T-helper 2 cell (primary cell): ENCODE measurements around the gene CAPZB.

Experiments
- DNase-seq, 5 experiments: peaks; one replicate each; pipeline versions ENCODE4 v3.0.0 to v3.0.0-alpha.2; 2012 to 2022

The CAPZB gene

DNA sequence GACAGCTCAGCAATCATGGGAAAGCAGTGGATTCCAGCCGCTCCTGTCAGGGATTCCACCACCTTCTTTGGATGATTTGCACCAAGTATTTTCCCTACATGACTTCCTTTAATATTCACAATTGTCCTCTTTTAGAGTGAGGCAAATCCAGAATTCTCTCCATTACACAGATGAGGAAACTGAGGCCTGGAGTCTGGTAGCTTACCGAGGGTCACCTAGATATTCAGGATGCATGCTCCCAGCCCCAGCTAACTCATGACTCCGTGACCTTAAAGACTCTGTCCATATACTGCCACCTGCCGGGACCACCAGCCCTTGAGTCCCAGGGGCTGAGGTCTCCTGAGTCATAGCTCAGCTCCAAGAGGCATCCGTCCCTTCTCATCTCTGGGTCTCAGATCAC is 80.6 kb downstream of the CAPZB start:
- DNase-seq, result no peak

- no peak for DNase-seq
Measured at GRCh38 chr1:19403256-19403655, 82.1 kb downstream of the CAPZB start.

DNA sequence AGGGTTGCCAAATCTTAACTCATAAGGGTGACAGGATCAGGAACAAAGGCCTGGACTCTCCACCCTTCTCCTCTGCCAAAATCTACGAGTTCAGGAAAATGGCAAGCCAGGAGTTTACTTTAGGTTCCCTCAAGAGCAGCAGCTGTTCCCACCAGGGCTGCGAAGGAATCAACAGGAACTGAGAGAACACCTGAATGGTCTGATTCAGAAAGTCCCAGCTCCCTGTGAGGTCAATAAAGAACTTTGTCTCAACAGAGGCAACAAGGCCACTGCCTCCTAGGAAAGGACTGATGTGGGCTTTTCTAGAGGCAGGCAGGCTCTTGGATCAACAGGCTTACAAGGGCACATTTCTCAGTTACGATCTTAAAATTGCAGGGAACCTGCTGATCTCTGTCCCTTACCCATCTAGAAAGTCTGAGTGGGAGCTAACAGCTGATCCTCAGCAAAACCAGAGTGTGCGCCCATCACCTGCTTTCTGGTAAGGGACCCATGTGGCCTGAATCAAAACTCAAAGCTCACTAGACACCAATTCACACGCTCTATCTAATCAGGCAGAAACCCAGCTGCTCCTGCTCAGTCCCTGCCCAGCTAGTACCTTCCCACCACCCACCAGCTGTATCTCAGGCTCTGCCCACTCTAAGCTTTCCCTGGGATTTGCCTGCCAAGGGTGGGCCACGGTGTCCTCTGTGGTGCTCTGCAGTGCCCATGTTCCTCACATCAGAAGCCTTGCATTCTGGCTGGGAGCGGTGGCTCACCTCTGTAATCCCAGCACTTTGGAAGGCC is 83.1 kb downstream of the CAPZB start:
- DNase-seq, result no peak

- DNase-seq, result no peak
Measured at GRCh38 chr1:19401535-19401889, 83.8 kb downstream of the CAPZB start.

DNA sequence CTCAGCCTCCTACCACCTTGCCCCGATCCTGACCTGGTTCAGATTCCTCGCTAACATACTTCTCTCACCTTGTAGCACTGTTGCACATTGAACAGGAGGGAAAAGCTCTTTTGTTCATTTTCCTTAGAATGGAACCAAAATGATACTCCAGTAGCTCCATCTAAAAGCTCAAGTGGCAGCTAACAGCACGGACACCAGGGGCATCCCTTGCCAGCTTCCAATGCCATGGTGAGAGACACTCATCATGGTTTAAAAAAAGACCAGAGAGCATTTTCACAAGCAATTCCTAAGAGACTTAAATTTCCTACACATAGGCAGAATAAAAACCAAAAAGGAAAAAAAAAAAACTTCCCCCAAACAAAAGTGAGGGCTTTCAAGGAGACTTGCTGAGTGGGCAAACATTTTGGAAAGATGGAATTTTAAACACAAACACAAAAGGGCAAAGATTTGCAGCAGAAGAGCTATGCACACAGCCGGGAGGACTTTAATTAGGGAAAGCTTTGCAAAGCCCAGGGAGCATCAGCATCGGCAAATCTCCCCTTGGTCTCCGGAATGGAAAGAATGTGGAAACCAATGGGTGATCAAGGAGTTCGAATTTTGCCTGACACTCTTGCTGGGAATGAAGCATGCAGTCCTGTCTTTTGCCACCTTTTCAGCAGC is 84.3 kb downstream of the CAPZB start:
- no peak for DNase-seq

GRCh38 chr1:19400192-19400611 is 85.1 kb downstream of the CAPZB start:
- DNase-seq, result no peak

- DNase-seq, result peak in 1 of 5 experiments; percentile 9
Measured at GRCh38 chr1:19398309-19398760, 87.0 kb downstream of the CAPZB start.

GRCh38 chr1:19397217-19397945 is 88.0 kb downstream of the CAPZB start:
- no peak for DNase-seq

DNA sequence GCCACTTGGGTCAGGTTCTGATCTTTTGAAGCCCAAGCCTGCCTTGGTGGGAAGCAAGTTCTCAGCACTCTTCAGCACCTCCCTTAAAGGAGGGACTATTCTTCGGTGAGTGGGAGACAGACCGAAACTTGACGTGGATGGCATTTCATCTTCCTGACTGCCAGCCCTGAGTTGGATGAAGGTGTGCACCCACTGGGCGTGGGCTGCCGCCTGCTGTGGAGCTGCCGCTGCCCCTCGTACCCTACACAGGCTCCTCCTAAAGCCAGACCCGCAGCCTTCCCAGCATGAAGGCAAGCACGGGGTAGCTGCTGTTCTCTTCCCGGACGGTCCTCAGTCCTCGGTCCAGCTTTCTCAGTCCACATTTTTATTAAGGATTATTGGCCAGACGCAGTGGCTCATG is 89.1 kb downstream of the CAPZB start:
- DNase-seq, result no peak

- DNase-seq, result no peak
Measured at GRCh38 chr1:19395678-19396192, 89.6 kb downstream of the CAPZB start.

DNA sequence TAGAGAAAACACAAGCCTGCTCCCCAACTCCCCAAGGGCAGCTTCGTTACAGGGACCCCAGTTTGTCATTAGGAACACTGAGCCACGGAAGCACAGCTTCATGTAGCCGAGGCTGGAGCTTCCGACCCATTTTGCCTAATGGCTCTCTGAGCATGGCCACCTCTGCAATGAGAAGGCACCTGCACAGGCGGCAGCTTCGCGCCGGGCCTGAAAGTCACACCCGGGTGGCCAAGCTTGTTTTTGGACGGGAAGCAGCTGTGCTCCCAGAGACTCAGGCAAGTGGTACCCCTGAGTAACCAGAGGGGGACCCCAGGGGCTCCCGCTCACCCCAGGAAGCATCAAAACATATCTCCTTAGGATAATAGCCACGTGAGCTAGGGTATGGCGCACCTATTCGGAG is 92.3 kb downstream of the CAPZB start:
- no peak for DNase-seq

DNA sequence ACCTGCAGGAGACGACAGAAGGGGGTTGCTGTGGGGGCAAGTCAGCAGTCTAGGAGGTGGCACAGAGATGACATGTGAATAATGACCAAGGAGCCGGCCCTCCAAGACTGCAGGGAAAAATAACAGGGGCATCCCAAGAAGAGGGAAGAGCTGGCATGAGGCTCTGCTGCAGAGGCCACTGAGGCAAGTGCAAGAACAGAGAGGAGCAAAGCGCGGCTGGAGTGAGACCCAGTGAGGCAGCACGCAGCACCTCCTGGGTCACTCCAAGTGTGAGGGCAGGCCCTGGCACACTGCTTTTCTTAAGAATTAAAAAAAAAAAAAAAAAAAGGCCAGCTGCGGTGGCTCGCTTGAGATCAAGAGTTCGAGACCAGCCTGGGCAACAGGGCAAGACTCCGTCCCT is 93.1 kb downstream of the CAPZB start:
- DNase-seq, result peak in 1 of 5 experiments; percentile 24

DNA sequence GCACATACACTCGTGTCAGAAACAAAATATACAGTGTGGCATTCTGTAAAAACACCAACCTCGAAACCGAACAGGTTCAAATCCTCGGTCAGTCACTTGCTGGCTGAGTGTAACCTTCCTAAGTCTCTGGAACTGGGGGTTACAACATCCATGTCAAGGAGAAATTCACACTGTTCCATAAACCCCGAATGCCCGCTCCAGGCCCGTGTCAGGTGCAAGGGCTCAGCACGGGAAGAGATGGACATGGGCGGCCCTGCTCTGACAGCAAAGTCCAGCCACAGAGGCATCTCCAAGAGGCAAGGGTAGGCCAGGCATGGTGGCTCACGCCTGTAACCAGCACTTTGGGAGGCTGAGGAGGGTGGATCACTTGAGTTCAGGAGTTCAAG is 93.8 kb downstream of the CAPZB start:
- DNase-seq, result no peak

DNA sequence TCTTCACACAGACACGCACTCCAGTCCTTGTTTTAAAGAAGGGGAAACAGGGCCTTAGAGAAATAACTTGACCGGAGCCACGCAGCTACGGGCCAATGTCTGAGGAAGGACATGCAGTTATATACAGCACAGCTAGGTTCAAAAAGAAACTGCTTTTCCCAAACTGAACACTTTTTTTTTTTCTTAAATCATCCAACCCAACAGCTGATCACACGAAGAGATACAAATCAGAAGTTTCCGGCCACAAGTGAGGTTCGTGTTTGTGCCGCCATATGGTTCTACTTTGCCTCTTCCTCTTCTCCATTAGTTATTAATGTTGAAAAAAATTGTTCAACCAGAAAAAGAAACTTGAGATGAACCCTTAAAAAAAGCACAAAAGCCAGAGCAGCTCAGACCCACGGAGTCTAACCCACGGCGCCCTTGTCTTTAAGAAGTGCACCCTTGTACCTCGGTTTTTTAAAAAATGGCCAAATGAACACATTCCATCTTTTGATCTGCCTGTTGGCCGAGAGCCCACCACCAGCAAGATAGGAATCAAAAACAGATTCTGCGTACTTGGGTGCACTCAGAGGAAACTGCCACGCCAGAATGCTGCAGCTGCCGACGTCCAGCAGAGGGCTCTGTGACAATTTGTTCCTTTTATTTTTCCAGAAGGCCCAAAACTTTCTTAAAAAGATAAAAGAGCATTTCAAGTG is 94.3 kb downstream of the CAPZB start:
- DNase-seq, result peak in 4 of 5 experiments; percentile 45 to 94 (median 66)

DNA sequence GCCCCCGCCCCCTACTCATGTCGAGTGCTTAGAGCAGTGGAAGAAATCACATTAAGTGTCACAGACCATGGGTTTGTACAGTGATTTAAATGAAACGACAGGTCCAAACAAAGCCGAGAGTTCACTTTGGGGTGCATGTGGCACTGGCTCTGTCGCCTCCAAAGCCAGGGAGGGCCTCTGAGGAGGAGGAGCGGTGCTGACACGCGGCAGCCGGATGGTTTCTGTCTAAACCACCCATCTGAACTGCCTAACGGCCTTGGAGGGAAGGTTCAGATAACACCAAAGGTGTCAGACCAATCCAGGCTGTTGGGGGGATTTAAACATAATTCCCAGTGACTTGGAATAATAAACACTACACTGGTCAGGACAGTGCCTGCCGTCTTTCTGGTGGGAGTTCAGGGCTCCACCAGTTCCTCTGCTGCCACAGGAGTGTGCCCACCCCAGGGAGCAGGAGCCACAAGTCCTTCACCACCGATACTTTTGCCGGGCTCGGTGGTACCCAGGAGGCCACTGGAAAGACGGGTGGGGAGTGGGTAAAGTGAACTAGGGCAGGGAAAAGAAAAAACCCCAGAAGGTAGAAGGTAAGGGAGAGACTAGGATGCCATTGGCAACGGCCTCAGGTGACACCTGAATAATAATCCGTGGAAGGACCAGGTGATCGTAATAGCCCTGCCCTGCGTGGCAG is 95.0 kb downstream of the CAPZB start:
- no peak for DNase-seq

- no peak for DNase-seq
Measured at GRCh38 chr1:19388980-19389379, 96.4 kb downstream of the CAPZB start.

DNA sequence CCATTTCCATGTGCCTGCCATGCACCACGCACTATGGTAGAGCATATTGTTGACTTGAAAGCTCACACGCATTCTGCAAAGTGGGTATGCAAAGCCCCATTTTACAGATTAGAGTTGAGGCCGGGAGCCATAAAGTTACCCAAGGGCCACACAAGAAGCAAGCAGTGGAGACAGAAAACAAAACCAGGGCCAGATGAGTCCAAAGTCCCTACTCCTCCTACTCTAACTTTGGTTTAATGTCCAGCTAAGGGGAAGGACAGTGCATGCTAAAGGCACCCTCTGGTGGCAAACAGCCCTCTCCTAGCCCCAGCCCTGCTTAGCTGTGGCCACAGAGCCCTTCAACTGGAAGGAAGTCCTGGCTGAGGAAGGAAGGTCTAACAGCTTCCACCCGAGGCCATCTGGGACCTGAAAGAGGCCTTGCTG is 98.3 kb downstream of the CAPZB start:
- no peak for DNase-seq

DNA sequence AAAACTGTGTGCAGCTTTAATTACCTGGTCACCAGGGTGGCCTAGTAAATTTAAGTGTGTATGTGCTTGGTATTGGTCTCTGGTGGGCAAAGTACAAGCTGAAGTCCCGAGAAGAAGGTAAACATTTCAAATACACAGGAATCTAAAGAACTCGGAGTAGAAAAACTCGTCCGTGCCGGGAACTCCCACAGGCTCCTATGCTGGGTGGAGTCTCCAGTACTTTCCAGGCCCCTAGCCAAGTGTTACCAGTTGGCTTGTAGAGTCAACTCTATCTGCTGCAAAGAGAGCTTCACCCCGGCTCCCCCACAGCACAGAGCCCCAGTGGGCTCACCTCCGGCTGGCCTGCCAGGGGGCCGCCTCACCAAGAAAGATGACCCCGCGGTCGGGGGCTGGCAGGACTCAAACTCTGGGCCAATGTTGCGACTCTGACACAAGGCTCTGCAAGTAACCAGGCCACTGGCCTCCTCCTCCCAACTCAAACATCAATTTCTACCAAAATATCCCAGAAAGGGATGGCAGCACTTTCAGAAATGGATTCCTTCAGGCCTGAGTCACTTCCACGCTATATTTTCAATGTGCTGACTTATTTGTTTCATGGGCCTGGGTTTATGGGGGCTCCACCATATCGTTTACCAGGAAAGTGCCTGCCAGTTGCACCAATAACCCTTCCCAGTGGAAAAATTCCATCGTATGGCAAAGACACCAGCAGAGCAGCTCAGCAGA is 99.3 kb downstream of the CAPZB start:
- no peak for DNase-seq

- no peak for DNase-seq
Measured at GRCh38 chr1:19385221-19385620, 100.1 kb downstream of the CAPZB start.

DNA sequence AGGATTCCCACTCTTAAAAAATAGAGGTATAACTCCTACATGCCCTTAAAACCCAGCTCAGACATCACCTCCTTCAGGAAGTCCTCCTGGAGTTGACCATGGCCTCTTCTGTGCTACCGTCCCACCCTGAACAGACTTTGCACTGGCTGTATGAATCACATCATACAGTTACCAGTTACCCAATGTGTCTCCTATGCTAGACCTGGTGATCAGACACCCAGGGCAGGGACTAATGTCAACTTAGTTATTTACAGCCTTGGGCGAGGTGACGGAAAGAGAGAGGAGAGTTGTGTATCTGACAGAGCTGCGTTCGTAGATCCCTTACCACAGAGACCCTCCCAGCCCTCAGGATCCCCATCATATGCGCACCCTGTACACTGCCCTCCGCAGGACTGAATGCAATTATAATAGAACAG is 100.6 kb downstream of the CAPZB start:
- no peak for DNase-seq

DNA sequence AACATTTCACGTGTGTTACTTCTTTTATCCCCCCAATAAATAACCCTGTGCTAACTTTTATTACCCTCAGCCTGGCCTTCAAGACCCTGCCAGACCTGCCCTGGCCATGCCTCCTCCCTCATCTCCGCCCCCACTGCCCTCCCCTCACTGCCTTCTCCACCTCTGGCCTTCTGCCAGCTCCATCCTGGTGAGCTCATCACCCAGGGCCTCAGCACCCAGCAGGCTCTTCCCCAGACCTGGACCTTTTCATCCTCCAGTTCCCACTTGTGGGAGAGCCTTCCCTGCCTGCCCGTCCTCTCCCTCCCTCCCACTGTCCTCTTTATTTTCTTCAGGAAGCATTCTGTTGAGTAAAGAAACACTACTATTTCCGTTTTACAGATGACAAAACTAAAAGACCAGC is 101.2 kb downstream of the CAPZB start:
- DNase-seq, result no peak

DNA sequence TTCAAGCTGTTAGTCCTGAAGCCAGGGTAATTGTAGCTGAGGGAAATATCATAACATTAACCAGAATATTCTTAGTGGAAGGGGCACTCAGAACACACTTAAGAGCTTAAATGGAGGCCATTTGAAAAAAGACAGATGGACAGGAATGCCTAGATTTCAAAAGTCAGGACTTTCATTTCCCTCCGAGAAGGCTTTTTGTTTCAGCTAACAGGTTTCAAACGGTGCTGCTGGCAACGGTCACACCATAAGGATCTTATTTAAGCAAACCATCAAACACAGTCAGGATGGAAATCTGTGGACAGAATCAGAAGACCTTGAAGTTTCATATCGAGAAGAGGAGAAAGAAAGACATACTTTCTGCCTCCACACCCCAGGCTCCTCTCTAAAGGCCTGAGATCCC is 103.1 kb downstream of the CAPZB start:
- no peak for DNase-seq
